Globus pallidus (tissue), 1 donor: Measurements from ENCODE around the gene MIOX.

ENCODE experiments used
- DNase-seq: peaks from one replicate; pipeline ENCODE4 v3.0.0-alpha.2; 2015; ENCODE audit warnings: low spot score

Gene MIOX

DNA sequence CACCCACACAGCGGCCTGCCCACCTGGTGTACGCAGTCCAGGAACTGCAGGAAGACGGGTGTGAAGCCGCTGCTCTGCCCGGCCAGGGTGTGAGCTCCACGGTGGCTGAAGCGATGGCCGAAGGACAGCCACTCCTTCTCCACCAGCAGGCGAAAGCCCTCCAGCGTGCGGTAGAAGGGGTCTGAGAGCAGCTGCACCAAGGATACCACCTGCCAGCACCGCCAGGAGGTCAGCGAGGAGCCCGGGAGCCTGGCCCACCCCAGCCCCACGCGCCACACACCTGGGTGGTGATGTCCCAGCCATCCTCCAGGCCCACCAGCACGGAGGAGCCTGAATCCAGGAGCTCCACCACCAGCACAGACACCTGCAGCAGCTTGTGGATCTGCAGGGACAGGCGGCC is 31.5 kb upstream of the MIOX start:
- DNase-seq = no peak

GRCh38 chr22:50456026-50456425 is 30.6 kb upstream of the MIOX start:
- no peak for DNase-seq

- no peak for DNase-seq
These were observed 30.0 kb upstream of the MIOX start for GRCh38 chr22:50456466-50457234.

- no peak for DNase-seq
These were observed 27.6 kb upstream of the MIOX start for GRCh38 chr22:50459016-50459415.

DNA sequence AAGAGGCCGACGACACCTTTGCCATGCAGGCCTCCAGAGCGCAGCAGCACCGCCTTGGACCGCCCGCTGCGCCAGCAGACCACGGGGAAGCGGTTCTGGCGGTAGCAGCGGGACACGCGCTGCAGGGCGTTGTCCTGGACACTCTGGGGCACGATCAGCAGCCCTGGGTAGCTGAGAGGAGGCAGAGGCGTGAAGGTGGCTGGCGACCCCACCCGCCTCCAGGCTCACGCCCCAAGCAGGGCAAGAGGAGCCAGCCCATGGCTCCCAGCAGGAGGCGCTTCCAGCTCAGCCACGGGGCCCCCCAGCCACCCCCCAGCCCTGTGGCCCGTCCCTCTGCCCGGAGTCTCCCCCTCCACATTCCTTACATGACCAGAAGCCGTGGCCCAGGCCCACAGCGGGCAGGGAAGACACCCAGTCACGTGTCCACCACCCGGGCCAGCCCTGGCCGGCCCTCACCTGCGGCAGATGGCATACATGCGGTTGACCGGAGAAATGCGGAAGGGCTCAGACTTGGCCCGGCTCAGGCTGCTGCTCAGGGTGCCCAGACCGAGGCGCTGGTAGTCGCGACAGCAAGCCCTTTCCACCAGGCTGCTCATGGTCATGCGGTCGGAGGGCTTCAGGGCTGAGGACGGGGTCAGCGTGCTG is 27.0 kb upstream of the MIOX start:
- DNase-seq = no peak

GRCh38 chr22:50460938-50461337 is 25.7 kb upstream of the MIOX start:
- no peak for DNase-seq

GRCh38 chr22:50461536-50461935 is 25.1 kb upstream of the MIOX start:
- no peak for DNase-seq

DNA sequence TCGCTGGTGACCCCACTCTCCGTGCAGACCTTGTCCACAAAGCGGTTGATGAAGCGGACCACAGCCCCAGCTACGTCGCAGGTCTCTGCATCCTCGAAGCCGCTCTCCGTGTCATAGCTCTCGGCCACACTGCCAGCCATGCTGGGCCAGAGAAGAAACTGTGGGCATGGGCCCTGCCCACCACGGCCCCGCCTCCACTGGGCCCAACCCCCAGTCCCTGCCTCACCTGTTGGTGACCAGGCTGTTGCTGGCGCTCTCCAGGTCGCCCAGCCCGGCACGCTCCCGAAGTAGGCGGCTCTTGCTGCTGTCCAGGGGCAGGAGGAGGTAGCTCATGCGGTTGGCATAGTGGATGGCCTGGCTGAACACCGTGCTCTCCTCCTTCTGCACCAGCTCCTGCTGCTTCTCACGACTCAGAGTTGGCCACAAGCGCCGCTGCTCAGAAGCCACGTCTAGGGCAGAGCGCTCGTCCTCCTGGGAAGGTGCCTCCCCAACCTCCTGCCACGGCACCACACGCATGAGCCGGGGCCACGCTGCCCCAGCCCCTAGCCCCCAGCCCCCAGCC is 24.6 kb upstream of the MIOX start:
- no peak for DNase-seq

- DNase-seq = no peak
These were observed 23.3 kb upstream of the MIOX start for GRCh38 chr22:50463188-50463900.

DNA sequence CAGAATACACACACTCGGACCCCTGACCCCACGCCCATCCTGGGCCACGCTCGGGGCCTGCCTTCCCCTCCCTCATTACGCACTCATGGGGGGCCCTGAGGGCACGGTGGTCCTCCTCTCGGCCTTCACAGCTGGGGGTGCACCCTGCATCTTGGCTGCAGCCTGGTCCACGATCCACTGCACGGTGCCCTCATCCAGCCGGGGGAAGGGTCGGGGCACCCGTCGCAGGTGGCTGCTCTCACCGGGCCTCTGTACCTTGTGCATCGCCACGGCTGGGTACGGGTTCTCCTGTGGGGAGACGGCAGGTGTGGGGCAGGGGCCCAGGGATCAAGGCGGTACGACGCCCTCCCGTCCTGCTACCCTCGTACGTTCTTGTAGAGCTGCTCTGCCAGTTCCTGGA is 22.2 kb upstream of the MIOX start:
- DNase-seq = no peak

DNA sequence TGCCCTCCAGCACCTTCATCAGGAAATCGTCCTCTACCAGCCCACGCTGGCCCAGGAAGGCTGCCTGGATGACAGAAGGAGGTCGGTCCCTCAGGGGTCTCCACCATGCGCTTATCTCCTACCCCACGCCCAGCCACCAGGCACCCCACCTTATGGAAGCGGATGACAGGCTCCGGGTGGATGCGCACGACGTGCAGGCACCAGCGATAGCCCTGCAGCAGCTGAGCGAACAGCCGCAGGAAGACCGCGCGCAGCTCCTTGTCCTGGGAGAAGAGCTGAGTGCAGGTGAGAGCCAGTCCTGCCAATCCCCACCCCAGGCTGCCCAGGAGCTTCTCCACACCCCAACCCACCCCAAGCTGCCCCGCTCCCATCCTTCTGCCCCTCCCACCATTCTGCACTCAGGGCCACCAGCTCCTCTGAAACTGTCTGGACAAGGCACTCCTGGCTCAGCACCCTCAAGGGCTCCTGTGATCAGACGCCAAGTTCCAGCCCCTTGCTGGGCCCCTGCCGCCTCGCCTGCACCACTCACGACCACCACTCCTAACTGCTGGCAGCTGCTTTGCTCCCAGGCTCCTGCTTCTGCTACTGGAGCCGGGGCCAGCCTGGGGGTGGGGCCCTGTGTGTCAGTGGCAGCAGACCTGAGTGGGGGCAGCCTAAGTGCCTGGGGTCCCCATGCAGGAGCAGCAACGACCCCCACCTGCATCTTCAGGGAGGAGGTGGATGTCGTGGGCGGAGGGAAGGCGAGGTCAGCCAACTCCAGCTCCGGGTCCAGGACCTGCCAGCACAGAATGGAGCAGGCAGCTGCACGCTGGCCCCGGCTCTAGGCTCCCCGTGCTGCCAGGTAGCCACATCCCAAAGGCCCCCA is 21.4 kb upstream of the MIOX start:
- no peak for DNase-seq

- DNase-seq = no peak
These were observed 19.3 kb upstream of the MIOX start for GRCh38 chr22:50467341-50467740.

GRCh38 chr22:50467773-50468440 is 18.8 kb upstream of the MIOX start:
- no peak for DNase-seq

- DNase-seq = no peak
These were observed 18.0 kb upstream of the MIOX start for GRCh38 chr22:50468626-50469025.

GRCh38 chr22:50469377-50470305 is 17.0 kb upstream of the MIOX start:
- DNase-seq = no peak

- DNase-seq = no peak
These were observed 16.2 kb upstream of the MIOX start for GRCh38 chr22:50470491-50470890.

GRCh38 chr22:50471197-50471847 is 15.3 kb upstream of the MIOX start:
- peak; percentile 87 for DNase-seq

GRCh38 chr22:50471962-50472361 is 14.7 kb upstream of the MIOX start:
- DNase-seq = no peak

GRCh38 chr22:50473088-50473487 is 13.6 kb upstream of the MIOX start:
- no peak for DNase-seq
